ENCODE measurements around the gene SLC43A3. TPM values are rescaled to one million over a fixed set of nuclear protein-coding genes. Genes with fewer than 3 reads are reported as not detected.

The SLC43A3 gene
- total RNA-seq, 1 experiment from 2014 or later: 21.4 TPM

DNA sequence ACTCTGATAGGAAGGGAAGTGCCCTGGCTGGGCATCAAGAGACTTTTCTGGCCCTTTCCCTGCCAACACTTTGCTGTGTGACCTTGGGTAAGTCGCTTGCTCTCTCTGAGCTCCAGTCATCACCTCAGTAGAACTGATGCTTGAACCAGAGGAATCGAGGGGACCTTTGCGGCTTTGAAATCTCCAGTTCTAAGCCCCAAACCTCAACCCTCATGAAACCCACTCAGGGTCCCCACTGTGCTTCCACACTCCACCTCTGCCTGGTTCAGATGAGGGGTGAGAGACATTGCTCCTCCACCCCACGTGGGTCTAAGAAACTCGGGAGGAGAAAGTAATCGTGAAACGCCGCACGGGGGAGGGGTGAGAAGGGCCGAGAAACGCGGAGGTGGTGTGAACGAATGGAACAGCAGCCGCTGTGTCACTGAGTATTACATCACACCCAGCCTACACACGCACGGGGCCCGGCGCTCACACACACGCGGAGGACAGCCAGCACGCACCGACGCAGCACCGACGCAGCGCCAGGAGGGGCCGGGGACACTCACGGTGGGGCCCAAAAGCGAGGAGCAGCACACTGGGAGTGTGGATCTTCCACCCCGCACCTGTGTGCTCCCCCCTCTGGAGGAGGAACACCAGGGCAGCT is 37.7 kb upstream of the SLC43A3 start:
- no CpG with 5 or more reads among the region's 30 CpGs for WGBS (ENCODE audit: extremely low coverage, insufficient read length, low lambda C conversion rate)
- Histone ChIP-seq H3K4ac (ENCODE audit: low read depth, low read length) (no peak overlapping the region), H2BK15ac (ENCODE audit: low read depth, low read length) (no peak overlapping the region), H3K23me2 (ENCODE audit: insufficient read length, low read depth, low read length, poor library complexity, severe bottlenecking) (peaks cover 8% of the 10 kb centered on the region), H2BK120ac (ENCODE audit: low read depth, low read length, poor library complexity, severe bottlenecking) (no peak overlapping the region), H2AFZ (ENCODE audit: low read length) (no peak overlapping the region), H3K79me1 (ENCODE audit: insufficient read depth, low read depth, low read length, poor library complexity, severe bottlenecking) (no peaks in the 10 kb centered on the region), H3K4me1 (ENCODE audit: insufficient read depth, low read length) (peaks cover 18% of the 10 kb centered on the region; the same call in 1 of the 2 replicates), H3K9me3 (ENCODE audit: control insufficient read depth, low read depth, low read length) (no peaks in the 10 kb centered on the region), H3K27ac (ENCODE audit: insufficient read length, low read depth, low read length) (no peak overlapping the region), H3K14ac (ENCODE audit: insufficient read depth, low read length) (no peak overlapping the region), H3K23ac (ENCODE audit: insufficient read length, low read depth, low read length) (no peak overlapping the region), H3K18ac (ENCODE audit: insufficient read length, low read depth, low read length) (no peak overlapping the region), H3T11ph (ENCODE audit: low read length) (no peak overlapping the region), H4K8ac (replicated peaks; ENCODE audit: insufficient read length, low read depth, low read length) (no peak overlapping the region), H3K27me3 (ENCODE audit: insufficient read depth, low read length) (peaks cover 4% of the 10 kb centered on the region; the same call in 1 of the 2 replicates), H3K4me2 (ENCODE audit: insufficient read depth, insufficient read length, low read length) (no peak overlapping the region), H2BK20ac (ENCODE audit: low read depth, low read length, poor library complexity, severe bottlenecking) (no peak overlapping the region), H4K91ac (ENCODE audit: insufficient read length, low read depth, low read length) (no peak overlapping the region), H3K9ac (ENCODE audit: extremely low read depth, insufficient read length, low read length) (no peak overlapping the region), H2BK5ac (ENCODE audit: insufficient read length, low read length) (no peak overlapping the region), H3K79me2 (ENCODE audit: insufficient read depth, low read length) (no peaks in the 10 kb centered on the region), H4K20me1 (ENCODE audit: control insufficient read depth, insufficient read depth, insufficient read length) (no peaks in the 10 kb centered on the region), H2AK5ac (ENCODE audit: insufficient read length, low read length) (no peak overlapping the region), H4K5ac (ENCODE audit: insufficient read length, low read depth, low read length) (no peak overlapping the region), H2BK12ac (ENCODE audit: insufficient read length, low read depth, low read length) (no peak overlapping the region), H3K56ac (ENCODE audit: insufficient read length, low read depth, low read length) (no peak overlapping the region)
- H3K27ac Mint-ChIP-seq: no peak overlapping the region
- H3K9me3 Mint-ChIP-seq: no peaks in the 10 kb centered on the region
- peaks cover 39 to 60% of the 10 kb centered on the region in 2 experiments for H3K4me1 Mint-ChIP-seq
- DNase-seq: no peak
- TF ChIP-seq, protein P1, sequence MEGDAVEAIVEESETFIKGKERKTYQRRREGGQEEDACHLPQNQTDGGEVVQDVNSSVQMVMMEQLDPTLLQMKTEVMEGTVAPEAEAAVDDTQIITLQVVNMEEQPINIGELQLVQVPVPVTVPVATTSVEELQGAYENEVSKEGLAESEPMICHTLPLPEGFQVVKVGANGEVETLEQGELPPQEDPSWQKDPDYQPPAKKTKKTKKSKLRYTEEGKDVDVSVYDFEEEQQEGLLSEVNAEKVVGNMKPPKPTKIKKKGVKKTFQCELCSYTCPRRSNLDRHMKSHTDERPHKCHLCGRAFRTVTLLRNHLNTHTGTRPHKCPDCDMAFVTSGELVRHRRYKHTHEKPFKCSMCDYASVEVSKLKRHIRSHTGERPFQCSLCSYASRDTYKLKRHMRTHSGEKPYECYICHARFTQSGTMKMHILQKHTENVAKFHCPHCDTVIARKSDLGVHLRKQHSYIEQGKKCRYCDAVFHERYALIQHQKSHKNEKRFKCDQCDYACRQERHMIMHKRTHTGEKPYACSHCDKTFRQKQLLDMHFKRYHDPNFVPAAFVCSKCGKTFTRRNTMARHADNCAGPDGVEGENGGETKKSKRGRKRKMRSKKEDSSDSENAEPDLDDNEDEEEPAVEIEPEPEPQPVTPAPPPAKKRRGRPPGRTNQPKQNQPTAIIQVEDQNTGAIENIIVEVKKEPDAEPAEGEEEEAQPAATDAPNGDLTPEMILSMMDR (conservative IDR thresholded peaks at IDR 0.05): no peak
- H3K4me3 Mint-ChIP-seq: no peak overlapping the region
- H3K36me3 Mint-ChIP-seq (ENCODE audit: insufficient read depth in 1 of 3, low read depth in 3 of 3): peaks cover 0 to 14% (median 3%) of the 10 kb centered on the region in 3 experiments; a peak in 4 of 7 replicates
- H3K27me3 Mint-ChIP-seq (ENCODE audit: low read depth): peaks cover 51% of the 10 kb centered on the region

All from H9 (cell line).